Measurements from ENCODE around the gene PSORS1C2. TPM values are rescaled to one million over a fixed set of nuclear protein-coding genes. Genes with fewer than 3 reads are reported as not detected.

Gene PSORS1C2
- total RNA-seq, 1 experiment from 2014 or later, result 0.33 TPM

DNA sequence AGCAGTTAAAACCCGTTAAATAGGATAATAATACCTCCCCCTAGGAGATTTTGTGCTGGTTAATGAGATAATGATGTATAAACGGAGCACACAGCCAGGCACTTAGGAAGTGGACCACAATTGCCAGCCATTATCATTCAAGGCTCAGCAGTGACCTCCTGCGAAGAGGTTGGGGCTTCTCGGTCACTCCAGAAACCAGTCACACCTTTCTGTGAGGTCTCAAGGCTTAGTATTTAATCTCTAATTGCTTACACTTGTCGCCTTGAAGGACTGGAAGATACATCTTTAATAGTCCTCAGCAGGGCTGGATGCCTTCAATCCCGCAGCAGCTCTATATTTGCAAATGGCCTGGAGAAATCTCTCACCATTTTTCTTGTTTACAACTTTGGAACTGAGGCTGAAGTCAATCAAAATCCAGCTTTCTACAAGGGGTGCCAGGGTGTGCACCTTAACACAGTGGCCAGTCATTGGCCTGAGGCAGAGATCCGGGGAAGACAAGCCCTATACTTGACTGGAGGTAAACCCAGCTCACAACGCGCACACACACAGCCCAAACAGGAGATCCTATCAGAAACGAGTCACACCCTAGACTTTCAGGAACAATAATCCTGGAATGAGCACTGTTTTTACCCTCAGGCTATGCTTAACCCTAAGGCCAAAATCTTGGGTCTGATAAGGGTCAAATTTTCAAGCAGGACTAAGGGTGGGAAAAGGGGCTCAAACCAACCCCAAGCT, 30.4 kb upstream of the PSORS1C2 start:
- no peak for TF ChIP-seq CTCF (conservative IDR thresholded peaks at IDR 0.05)
- Histone ChIP-seq H3K14ac (ENCODE audit: insufficient read depth, low read length) (no peak overlapping the region), H2BK120ac (ENCODE audit: low read depth, low read length, poor library complexity, severe bottlenecking) (no peak overlapping the region), H2AK5ac (ENCODE audit: insufficient read length, low read length) (no peak overlapping the region), H4K8ac (replicated peaks; ENCODE audit: insufficient read length, low read depth, low read length) (no peak overlapping the region), H3K79me1 (ENCODE audit: insufficient read depth, low read depth, low read length, poor library complexity, severe bottlenecking) (no peaks in the 10 kb centered on the region), H2BK20ac (ENCODE audit: low read depth, low read length, poor library complexity, severe bottlenecking) (no peak overlapping the region), H2BK12ac (ENCODE audit: insufficient read length, low read depth, low read length) (no peak overlapping the region), H2BK15ac (ENCODE audit: low read depth, low read length) (no peak overlapping the region), H3K27me3 (ENCODE audit: insufficient read depth, low read length) (no peaks in the 10 kb centered on the region), H3T11ph (ENCODE audit: low read length) (no peak overlapping the region), H2BK5ac (ENCODE audit: insufficient read length, low read length) (no peak overlapping the region), H3K4ac (ENCODE audit: low read depth, low read length) (no peak overlapping the region), H3K79me2 (ENCODE audit: insufficient read depth, low read length) (peaks cover 43% of the 10 kb centered on the region), H3K4me2 (ENCODE audit: insufficient read depth, insufficient read length, low read length) (peak overlapping the region; percentile 97), H3K27ac (ENCODE audit: insufficient read length, low read depth, low read length) (no peak overlapping the region), H3K23me2 (ENCODE audit: insufficient read length, low read depth, low read length, poor library complexity, severe bottlenecking) (peaks cover 22% of the 10 kb centered on the region), H3K9me3 (ENCODE audit: control insufficient read depth, low read depth, low read length) (no peaks in the 10 kb centered on the region), H3K56ac (ENCODE audit: insufficient read length, low read depth, low read length) (no peak overlapping the region), H4K5ac (ENCODE audit: insufficient read length, low read depth, low read length) (no peak overlapping the region), H3K23ac (ENCODE audit: insufficient read length, low read depth, low read length) (no peak overlapping the region), H3K4me1 (ENCODE audit: insufficient read depth, low read length) (peaks cover 10% of the 10 kb centered on the region), H4K91ac (ENCODE audit: insufficient read length, low read depth, low read length) (no peak overlapping the region), H2AFZ (ENCODE audit: low read length) (no peak overlapping the region), H3K18ac (ENCODE audit: insufficient read length, low read depth, low read length) (no peak overlapping the region), H4K20me1 (ENCODE audit: control insufficient read depth, insufficient read depth, insufficient read length) (no peaks in the 10 kb centered on the region), H3K9ac (ENCODE audit: extremely low read depth, insufficient read length, low read length) (peak overlapping the region; percentile 94)
- H3K27ac Mint-ChIP-seq, result peak overlapping the region; percentile 41 to 100 (median 79); a peak in 6 of 7 replicates
- H3K4me3 Mint-ChIP-seq, result peak overlapping the region; percentile 91
- DNase-seq, result no peak
- peaks cover 29 to 58% (median 42%) of the 10 kb centered on the region in 3 experiments for H3K36me3 Mint-ChIP-seq (ENCODE audit: insufficient read depth in 1 of 3, low read depth in 3 of 3)
- H3K9me3 Mint-ChIP-seq, result no peaks in the 10 kb centered on the region; a peak in 1 of 5 replicates
- H3K4me1 Mint-ChIP-seq, result peaks cover 64 to 88% of the 10 kb centered on the region in 2 experiments
- no CpG with 5 or more reads among the region's 10 CpGs for WGBS (ENCODE audit: extremely low coverage, insufficient read length, low lambda C conversion rate)
- H3K27me3 Mint-ChIP-seq (ENCODE audit: low read depth), result no peaks in the 10 kb centered on the region; the same call in 1 of the 2 replicates
